ENCODE measurements around the gene GFY.
"Not testable (repeated sequence)": the region's sequence is repeated elsewhere in the genome, so short reads cannot be mapped to it uniquely, and the experiment has no call there.

DNA sequence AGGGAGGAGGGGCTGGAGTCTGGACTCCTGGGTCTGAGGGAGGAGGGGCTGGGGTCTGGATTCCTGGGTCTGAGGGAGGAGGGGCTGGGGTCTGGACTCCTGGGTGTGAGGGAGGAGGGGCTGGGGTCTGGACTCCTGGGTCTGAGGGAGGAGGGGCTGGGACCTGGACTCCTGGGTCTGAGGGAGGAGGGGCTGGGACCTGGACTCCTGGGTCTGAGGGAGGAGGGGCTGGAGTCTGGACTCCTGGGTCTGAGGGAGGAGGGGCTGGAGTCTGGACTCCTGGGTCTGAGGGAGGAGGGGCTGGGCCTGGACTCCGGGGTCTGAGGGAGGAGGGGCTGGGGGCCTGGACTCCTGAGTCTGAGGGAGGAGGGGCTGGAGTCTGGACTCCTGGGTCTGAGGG lies 35.9 kb downstream of the GFY start:
- TF ChIP-seq, protein P1, sequence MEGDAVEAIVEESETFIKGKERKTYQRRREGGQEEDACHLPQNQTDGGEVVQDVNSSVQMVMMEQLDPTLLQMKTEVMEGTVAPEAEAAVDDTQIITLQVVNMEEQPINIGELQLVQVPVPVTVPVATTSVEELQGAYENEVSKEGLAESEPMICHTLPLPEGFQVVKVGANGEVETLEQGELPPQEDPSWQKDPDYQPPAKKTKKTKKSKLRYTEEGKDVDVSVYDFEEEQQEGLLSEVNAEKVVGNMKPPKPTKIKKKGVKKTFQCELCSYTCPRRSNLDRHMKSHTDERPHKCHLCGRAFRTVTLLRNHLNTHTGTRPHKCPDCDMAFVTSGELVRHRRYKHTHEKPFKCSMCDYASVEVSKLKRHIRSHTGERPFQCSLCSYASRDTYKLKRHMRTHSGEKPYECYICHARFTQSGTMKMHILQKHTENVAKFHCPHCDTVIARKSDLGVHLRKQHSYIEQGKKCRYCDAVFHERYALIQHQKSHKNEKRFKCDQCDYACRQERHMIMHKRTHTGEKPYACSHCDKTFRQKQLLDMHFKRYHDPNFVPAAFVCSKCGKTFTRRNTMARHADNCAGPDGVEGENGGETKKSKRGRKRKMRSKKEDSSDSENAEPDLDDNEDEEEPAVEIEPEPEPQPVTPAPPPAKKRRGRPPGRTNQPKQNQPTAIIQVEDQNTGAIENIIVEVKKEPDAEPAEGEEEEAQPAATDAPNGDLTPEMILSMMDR (IDR thresholded peaks at IDR 0.05 in 2 of 3, conservative IDR thresholded peaks at IDR 0.05 in 1 of 3; ENCODE audit: control insufficient read depth in 2 of 3, extremely low read depth in 1 of 3, insufficient read depth in 1 of 3, low read depth in 3 of 3, low read length in 3 of 3) = not testable (repeated sequence)
- not testable (repeated sequence) for TF ChIP-seq EP300 (IDR thresholded peaks at IDR 0.05; ENCODE audit: borderline replicate concordance in 1 of 2, control insufficient read depth in 1 of 2, low read depth in 2 of 2, low read length in 2 of 2); FOXM1 (IDR thresholded peaks at IDR 0.05; ENCODE audit: low read depth, low read length); CREB1 (IDR thresholded peaks at IDR 0.05; ENCODE audit: low read depth); HDAC6 (IDR thresholded peaks at IDR 0.05; ENCODE audit: unreplicated experiment)

Measured in GM12878 (cell line).